Tibial artery (tissue), 4 donors: ENCODE results near the gene LSP1.
"Not testable (repeated sequence)": the region's sequence is repeated elsewhere in the genome, so short reads cannot be mapped to it uniquely, and the experiment has no call there.

Experiments
- DNase-seq, 2 donors: peaks; one replicate each; pipeline ENCODE4 v3.0.0-alpha.2; 2019
- H3K27ac ChIP-seq, 2 donors: fragments of 200-600 bp; sonication (generic) in 1 of 2; 1 replicate in 1 of 2; 2 replicates in 1 of 2; pipeline ENCODE4 v1.5.1; 2018 to 2019; ENCODE audit warnings: mild to moderate bottlenecking in 1 of 2
- H3K27me3 ChIP-seq, 2 donors: fragments of 200-600 bp; sonication (generic) in 1 of 2; one replicate each; pipeline versions ENCODE4 v1.5.1 to v1.6.0; 2016 to 2019
- H3K36me3 ChIP-seq, 3 donors: fragments of 200-600 bp; sonication (generic) in 2 of 3; one replicate each; pipeline ENCODE4 v1.5.1; 2016 to 2019; ENCODE audit warnings: mild to moderate bottlenecking in 2 of 3
- H3K4me1 ChIP-seq, 4 donors: fragments of 200-600 bp; sonication (generic) in 2 of 4; 1 replicate in 3 of 4; 2 replicates in 1 of 4; pipeline ENCODE4 v1.5.1; 2016 to 2019
- H3K4me3 ChIP-seq, 2 donors: fragments of 200-600 bp; sonication (generic) in 1 of 2; 1 replicate in 1 of 2; 2 replicates in 1 of 2; pipeline ENCODE4 v1.5.1; 2018 to 2019; ENCODE audit warnings: mild to moderate bottlenecking in 2 of 2
- H3K9me3 ChIP-seq, 3 donors: fragments of 200-600 bp; sonication (generic) in 1 of 3; one replicate each; pipeline ENCODE4 v1.5.1; 2016 to 2019
- intact Hi-C: fragments of 100-400 bp; cut with DNase I; formaldehyde crosslinking; loops from one replicate; pipeline ENCODE4 v1.15.0; 2023; ENCODE audit warnings: low total_unique reads
- TF ChIP-seq, protein P1 (sequence below), 2 experiments: fragments of 200-600 bp in 1 of 2; fragments of 450-650 bp in 1 of 2; IDR thresholded peaks; one replicate each; pipeline ENCODE4 v1.5.1; 2017 to 2019; ENCODE audit warnings: antibody characterized with exemption in 2 of 2, mild to moderate bottlenecking in 1 of 2, moderate library complexity in 1 of 2

LSP1 gene

DNA sequence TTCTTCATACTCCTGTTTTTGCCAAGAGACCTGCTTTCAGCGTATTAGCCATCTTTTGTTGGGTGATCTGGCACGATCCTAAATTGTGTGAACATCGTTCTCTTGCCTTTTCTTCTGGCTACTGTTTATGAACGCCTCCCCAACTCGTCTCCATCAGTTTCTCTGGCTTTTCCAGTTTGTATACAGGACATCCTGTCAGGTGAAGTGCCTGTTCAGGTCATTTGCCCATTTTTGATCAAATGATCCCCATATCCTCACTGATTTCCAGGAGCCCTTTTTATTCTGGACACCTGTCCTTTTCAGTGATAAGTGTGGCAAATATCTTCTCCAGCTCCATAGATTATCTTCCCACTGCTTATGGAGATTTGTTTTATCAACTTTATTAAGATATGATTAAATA is 40.6 kb upstream of the LSP1 start:
- no peak overlapping the region for H3K27ac ChIP-seq
- H3K4me1 ChIP-seq = peaks cover 0 to 22% (median 9%) of the 10 kb centered on the region in 4 donors
- H3K27me3 ChIP-seq = no peaks in the 10 kb centered on the region
- intact Hi-C loops = no loop called here
- H3K4me3 ChIP-seq = no peak overlapping the region
- no peak for DNase-seq
- no peaks in the 10 kb centered on the region for H3K36me3 ChIP-seq
- TF ChIP-seq, protein P1, sequence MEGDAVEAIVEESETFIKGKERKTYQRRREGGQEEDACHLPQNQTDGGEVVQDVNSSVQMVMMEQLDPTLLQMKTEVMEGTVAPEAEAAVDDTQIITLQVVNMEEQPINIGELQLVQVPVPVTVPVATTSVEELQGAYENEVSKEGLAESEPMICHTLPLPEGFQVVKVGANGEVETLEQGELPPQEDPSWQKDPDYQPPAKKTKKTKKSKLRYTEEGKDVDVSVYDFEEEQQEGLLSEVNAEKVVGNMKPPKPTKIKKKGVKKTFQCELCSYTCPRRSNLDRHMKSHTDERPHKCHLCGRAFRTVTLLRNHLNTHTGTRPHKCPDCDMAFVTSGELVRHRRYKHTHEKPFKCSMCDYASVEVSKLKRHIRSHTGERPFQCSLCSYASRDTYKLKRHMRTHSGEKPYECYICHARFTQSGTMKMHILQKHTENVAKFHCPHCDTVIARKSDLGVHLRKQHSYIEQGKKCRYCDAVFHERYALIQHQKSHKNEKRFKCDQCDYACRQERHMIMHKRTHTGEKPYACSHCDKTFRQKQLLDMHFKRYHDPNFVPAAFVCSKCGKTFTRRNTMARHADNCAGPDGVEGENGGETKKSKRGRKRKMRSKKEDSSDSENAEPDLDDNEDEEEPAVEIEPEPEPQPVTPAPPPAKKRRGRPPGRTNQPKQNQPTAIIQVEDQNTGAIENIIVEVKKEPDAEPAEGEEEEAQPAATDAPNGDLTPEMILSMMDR (IDR thresholded peaks at IDR 0.05) = no peak
- no peaks in the 10 kb centered on the region for H3K9me3 ChIP-seq

DNA sequence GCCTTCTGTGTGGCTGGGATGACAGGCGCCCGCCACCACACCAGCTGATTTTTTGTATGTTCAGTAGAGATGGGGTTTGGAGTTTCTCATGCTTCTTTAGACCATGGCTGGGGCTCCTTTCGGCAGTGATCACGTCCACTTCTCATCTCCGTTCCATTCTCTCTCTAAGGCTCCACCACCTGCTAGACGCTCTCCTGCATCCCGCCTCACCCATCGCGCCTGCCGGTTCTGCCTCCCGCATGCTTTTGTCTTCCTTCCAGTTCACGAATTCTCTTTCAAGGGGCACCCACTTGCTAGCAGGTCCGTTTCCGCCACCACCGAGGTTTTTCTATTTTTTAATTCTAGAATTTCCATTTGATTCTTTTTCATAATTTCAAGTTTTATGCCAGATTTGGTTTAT is 40.1 kb upstream of the LSP1 start:
- TF ChIP-seq, protein P1 (IDR thresholded peaks at IDR 0.05) = no peak
- no peaks in the 10 kb centered on the region for H3K36me3 ChIP-seq
- H3K27me3 ChIP-seq = no peaks in the 10 kb centered on the region
- DNase-seq = no peak
- peaks cover 0 to 22% (median 10%) of the 10 kb centered on the region in 4 donors for H3K4me1 ChIP-seq
- H3K27ac ChIP-seq = no peak overlapping the region
- H3K9me3 ChIP-seq = no peaks in the 10 kb centered on the region
- intact Hi-C loops = no loop called here
- H3K4me3 ChIP-seq = no peak overlapping the region

DNA sequence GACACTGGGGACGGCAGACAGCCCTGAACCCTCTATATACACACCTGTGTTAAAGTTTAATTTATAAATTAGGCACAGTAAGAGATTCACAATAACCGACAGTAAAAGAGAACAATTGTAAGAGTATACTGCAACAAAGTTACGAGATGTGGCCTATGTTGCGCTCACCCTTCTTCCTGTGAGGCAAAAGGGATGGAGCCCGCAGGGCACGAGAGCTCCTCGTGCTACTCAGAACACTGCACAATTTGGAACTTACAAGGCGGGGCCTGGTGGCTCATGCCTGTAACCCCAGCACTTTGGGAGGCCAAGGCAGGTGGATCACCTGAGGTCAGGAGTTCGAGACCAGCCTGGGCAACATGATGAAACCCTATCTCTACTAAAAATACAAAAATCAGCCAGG is 39.5 kb upstream of the LSP1 start:
- H3K9me3 ChIP-seq, H3K27me3 ChIP-seq, H3K36me3 ChIP-seq, intact Hi-C loops, H3K4me3 ChIP-seq, H3K27ac ChIP-seq, DNase-seq: not testable (repeated sequence)
- H3K4me1 ChIP-seq = peaks cover 0 to 22% (median 10%) of the 10 kb centered on the region in 4 donors

DNA sequence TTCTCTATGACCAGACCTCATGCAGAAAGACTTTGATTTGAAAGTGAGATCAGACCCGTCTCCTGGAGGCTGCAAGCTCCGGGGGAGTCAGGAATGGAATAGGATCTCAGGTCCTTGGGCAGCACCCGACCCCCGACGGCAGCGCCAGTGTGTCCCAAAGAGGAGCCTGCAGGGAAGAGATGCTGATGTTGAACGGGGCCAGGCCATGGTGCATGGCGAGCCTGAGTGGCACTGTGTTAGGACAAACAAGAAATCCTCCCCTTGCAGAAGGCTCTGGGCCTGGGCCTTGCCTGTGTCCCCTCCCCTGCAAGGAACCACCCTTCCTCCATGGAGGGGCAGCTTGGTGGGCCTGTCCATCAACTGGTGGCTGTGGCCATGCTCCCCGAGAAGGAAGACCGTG is 38.2 kb upstream of the LSP1 start:
- DNase-seq = no peak
- Histone ChIP-seq H3K4me3 (no peak overlapping the region), H3K4me1 (peaks cover 0 to 22% (median 10%) of the 10 kb centered on the region in 4 donors), H3K36me3 (no peaks in the 10 kb centered on the region), H3K9me3 (peaks cover 0 to 5% (median 0%) of the 10 kb centered on the region in 3 donors), H3K27me3 (no peaks in the 10 kb centered on the region), H3K27ac (no peak overlapping the region)
- intact Hi-C loops = no loop called here
- TF ChIP-seq, protein P1 (IDR thresholded peaks at IDR 0.05) = no peak

DNA sequence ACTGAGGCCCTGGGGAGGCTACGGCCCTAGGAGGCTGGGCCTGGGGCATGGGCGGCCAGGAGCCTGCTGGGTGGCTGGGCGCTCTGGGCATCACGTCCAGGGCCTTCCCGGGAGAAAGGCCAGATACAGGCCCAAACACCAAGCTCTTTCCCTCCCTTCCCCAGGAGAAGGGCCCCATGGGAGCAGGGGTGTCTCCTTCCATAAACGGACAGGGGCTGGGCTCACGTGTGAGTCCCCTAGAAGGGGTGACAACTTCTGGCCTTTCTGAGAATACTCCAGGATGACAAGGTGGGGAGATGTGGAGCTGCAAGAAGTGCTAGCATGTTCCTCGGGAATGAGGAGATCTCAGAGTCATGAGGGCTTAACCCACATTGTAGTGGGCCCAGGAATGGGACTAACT is 37.6 kb upstream of the LSP1 start:
- Histone ChIP-seq H3K9me3 (peaks cover 0 to 5% (median 0%) of the 10 kb centered on the region in 3 donors), H3K36me3 (no peaks in the 10 kb centered on the region), H3K27me3 (no peaks in the 10 kb centered on the region), H3K27ac (peak overlapping the region in 1 of 2 donors; percentile 19), H3K4me1 (peaks cover 0 to 27% (median 13%) of the 10 kb centered on the region in 4 donors), H3K4me3 (no peak overlapping the region)
- intact Hi-C loops = no loop called here
- DNase-seq = no peak
- TF ChIP-seq, protein P1 (IDR thresholded peaks at IDR 0.05) = no peak

DNA sequence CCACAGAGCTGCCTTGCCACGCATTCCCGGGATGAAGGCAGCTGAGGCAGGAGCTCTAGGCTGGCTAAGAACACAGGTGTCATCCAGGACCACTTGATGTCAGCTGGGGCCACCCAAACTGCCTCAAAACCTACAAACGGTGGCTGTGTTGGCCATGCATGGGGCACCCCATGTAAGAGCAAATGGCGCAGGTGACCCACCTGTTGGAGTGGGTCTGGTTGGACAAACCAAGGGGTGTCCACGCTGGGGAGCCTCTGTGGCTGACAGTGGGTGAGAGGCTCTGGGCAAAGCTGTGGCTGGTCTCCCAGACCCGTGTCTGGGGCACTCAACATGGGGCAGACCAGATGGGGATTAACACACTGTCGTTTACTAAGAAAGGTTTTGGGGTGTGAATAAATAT is 37.1 kb upstream of the LSP1 start:
- intact Hi-C loops = no loop called here
- H3K4me1 ChIP-seq = peaks cover 0 to 32% (median 18%) of the 10 kb centered on the region in 4 donors
- H3K9me3 ChIP-seq = peaks cover 0 to 5% (median 0%) of the 10 kb centered on the region in 3 donors
- no peak overlapping the region for H3K4me3 ChIP-seq
- no peaks in the 10 kb centered on the region for H3K27me3 ChIP-seq
- no peak overlapping the region for H3K27ac ChIP-seq
- TF ChIP-seq, protein P1 (IDR thresholded peaks at IDR 0.05) = no peak
- H3K36me3 ChIP-seq = no peaks in the 10 kb centered on the region
- no peak for DNase-seq
